CD4-positive, alpha-beta T cell treated with Interleukin-6 at 100 ng/mL for 8 hours (primary cell): ENCODE results near the gene LRSAM1.

Experiments
- DNase-seq: peaks from one replicate; pipeline ENCODE4 v3.0.0-alpha.2; 2020; ENCODE audit warnings: mixed read lengths, low spot score

The LRSAM1 gene

GRCh38 chr9:127426756-127427155 lies 24.6 kb upstream of the LRSAM1 start:
- DNase-seq: no peak

- DNase-seq: no peak
Observed at GRCh38 chr9:127428348-127428747, 23.0 kb upstream of the LRSAM1 start.

- no peak for DNase-seq
Observed at GRCh38 chr9:127430415-127430814, 20.9 kb upstream of the LRSAM1 start.

- peak; percentile 22 for DNase-seq
Observed at GRCh38 chr9:127437497-127438264, 13.6 kb upstream of the LRSAM1 start.

- no peak for DNase-seq
Observed at GRCh38 chr9:127438394-127438793, 12.9 kb upstream of the LRSAM1 start.

GRCh38 chr9:127444283-127444920 lies 6.9 kb upstream of the LRSAM1 start:
- DNase-seq: no peak

GRCh38 chr9:127444921-127445850 lies 6.1 kb upstream of the LRSAM1 start:
- no peak for DNase-seq

GRCh38 chr9:127445851-127446712 lies 5.2 kb upstream of the LRSAM1 start:
- DNase-seq: no peak

- no peak for DNase-seq
Observed at GRCh38 chr9:127446713-127447415, 4.4 kb upstream of the LRSAM1 start.

GRCh38 chr9:127447416-127448111 lies 3.7 kb upstream of the LRSAM1 start:
- DNase-seq: no peak

GRCh38 chr9:127448112-127448805 lies 3.1 kb upstream of the LRSAM1 start:
- DNase-seq: no peak

GRCh38 chr9:127449332-127449966 lies 1.9 kb upstream of the LRSAM1 start:
- no peak for DNase-seq

- no peak for DNase-seq
Observed at GRCh38 chr9:127450243-127450760, 1.0 kb upstream of the LRSAM1 start.

GRCh38 chr9:127451608-127451857 lies 223 bp downstream of the LRSAM1 start:
- no peak for DNase-seq

- DNase-seq: peak; percentile 18
Observed at GRCh38 chr9:127451858-127452656, 747 bp downstream of the LRSAM1 start.

GRCh38 chr9:127452691-127453090 lies 1.4 kb downstream of the LRSAM1 start:
- no peak for DNase-seq

- no peak for DNase-seq
Observed at GRCh38 chr9:127455324-127455992, 4.1 kb downstream of the LRSAM1 start.
